ENCODE measurements around the gene FOLH1. TPM values are rescaled to one million over a fixed set of nuclear protein-coding genes. Genes with fewer than 3 reads are reported as not detected.
"Not testable (repeated sequence)": the region's sequence is repeated elsewhere in the genome, so short reads cannot be mapped to it uniquely, and the experiment has no call there.

Gene FOLH1
- total and polyA plus RNA-seq, 2 of the 13 experiments (the other 11 are each of a cell fraction or from before 2014, with no cell fraction given), result not detected

DNA sequence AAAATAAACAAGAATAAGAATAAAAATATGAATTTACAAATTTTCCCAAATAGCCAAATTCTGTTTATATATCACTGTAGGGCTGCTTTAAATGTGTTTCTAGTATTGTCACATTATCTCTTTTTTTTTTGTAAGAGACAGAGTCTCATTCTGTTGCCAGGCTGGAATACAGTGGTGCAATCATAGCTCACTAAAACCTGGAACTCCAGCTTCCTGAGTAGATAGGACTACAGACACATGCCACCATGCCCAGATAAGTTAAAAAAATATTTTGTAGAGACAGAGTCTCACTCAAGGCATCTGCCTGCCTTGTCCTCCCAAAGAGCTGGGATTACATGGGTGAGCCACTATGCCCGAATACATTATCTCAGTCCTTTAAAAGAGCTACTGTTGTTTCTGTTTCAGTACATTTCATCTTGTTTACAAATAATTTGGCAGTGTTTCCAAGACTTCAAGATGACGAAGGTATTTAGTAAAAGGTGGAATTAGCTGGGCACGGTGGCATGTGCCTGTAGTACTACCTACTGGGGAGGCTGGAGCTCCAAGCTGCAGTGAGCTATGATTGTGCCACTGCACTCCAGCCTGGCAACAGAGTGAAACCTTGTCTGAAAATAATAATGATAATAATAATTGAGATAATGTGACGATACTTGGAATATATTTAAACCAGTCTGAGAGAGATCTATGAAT, 6.0 kb downstream of the FOLH1 start:
- no peaks in the 10 kb centered on the region for H4K20me1 ChIP-seq (ENCODE audit: insufficient read depth, low read length)
- no peak overlapping the region for H2AFZ ChIP-seq (ENCODE audit: low read length)
- in situ Hi-C loops (cut with HindIII; ENCODE audit: extremely low pct_ligation_motif_present, low pct_unique_long_range_greater_than_20kb), result no loop called here
- H3K4me1 ChIP-seq (ENCODE audit: insufficient read depth, low read length), result no peaks in the 10 kb centered on the region
- no peaks in the 10 kb centered on the region for H3K79me2 ChIP-seq (ENCODE audit: insufficient read depth, low read length)
- no peak for FAIRE-seq
- no TSS peak for BruUV-seq (replicated peaks)
- no peak overlapping the region for H3K4me3 ChIP-seq (replicated peaks in 1 of 3; ENCODE audit: insufficient read depth in 1 of 3, low read depth in 2 of 3, low read length in 3 of 3)
- ChIA-PET CTCF (ENCODE audit: low intra/inter-chr PET ratio, low total read pairs) (no interaction called here), POLR2A (no interaction called here)
- no peaks in the 10 kb centered on the region for H3K36me3 ChIP-seq (replicated peaks in 1 of 2; ENCODE audit: control insufficient read depth in 1 of 2, insufficient read depth in 2 of 2, low read length in 2 of 2)
- H3K4me2 ChIP-seq (ENCODE audit: low read depth, low read length), result no peak overlapping the region
- TF ChIP-seq, protein P1, sequence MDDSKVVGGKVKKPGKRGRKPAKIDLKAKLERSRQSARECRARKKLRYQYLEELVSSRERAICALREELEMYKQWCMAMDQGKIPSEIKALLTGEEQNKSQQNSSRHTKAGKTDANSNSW (CRISPR knock-in tag; IDR thresholded peaks at IDR 0.05; ENCODE audit: borderline replicate concordance), result no peak
- TF ChIP-seq ZNF446 (CRISPR knock-in tag; IDR thresholded peaks at IDR 0.05) (no peak), ZFX (CRISPR knock-in tag; IDR thresholded peaks at IDR 0.05; ENCODE audit: low read depth) (no peak), TBX3 (IDR thresholded peaks at IDR 0.05; ENCODE audit: borderline replicate concordance) (no peak), ZNF766 (CRISPR knock-in tag; IDR thresholded peaks at IDR 0.05; ENCODE audit: borderline replicate concordance) (no peak), ARNT2 (CRISPR knock-in tag; IDR thresholded peaks at IDR 0.05; ENCODE audit: low read depth) (no peak), CHD4 (IDR thresholded peaks at IDR 0.05; ENCODE audit: borderline replicate concordance, low read length) (no peak), BRD4 (CRISPR knock-in tag; IDR thresholded peaks at IDR 0.05) (no peak), MBNL3 (CRISPR knock-in tag; conservative IDR thresholded peaks at IDR 0.05) (no peak), TAF15 (IDR thresholded peaks at IDR 0.05; ENCODE audit: low read depth, low read length, poor library complexity, severe bottlenecking) (no peak), ONECUT2 (CRISPR knock-in tag; IDR thresholded peaks at IDR 0.05) (no peak)
- TF ChIP-seq, protein P2, sequence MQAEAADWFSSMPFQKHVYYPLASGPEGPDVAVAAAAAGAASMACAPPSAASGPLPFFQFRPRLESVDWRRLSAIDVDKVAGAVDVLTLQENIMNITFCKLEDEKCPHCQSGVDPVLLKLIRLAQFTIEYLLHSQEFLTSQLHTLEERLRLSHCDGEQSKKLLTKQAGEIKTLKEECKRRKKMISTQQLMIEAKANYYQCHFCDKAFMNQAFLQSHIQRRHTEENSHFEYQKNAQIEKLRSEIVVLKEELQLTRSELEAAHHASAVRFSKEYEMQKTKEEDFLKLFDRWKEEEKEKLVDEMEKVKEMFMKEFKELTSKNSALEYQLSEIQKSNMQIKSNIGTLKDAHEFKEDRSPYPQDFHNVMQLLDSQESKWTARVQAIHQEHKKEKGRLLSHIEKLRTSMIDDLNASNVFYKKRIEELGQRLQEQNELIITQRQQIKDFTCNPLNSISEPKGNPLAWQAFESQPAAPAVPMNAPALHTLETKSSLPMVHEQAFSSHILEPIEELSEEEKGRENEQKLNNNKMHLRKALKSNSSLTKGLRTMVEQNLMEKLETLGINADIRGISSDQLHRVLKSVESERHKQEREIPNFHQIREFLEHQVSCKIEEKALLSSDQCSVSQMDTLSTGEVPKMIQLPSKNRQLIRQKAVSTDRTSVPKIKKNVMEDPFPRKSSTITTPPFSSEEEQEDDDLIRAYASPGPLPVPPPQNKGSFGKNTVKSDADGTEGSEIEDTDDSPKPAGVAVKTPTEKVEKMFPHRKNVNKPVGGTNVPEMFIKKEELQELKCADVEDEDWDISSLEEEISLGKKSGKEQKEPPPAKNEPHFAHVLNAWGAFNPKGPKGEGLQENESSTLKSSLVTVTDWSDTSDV (CRISPR knock-in tag; IDR thresholded peaks at IDR 0.05), result no peak
- TF ChIP-seq, protein P3, sequence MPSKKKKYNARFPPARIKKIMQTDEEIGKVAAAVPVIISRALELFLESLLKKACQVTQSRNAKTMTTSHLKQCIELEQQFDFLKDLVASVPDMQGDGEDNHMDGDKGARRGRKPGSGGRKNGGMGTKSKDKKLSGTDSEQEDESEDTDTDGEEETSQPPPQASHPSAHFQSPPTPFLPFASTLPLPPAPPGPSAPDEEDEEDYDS (CRISPR knock-in tag; IDR thresholded peaks at IDR 0.05), result no peak
- TF ChIP-seq, protein P4, sequence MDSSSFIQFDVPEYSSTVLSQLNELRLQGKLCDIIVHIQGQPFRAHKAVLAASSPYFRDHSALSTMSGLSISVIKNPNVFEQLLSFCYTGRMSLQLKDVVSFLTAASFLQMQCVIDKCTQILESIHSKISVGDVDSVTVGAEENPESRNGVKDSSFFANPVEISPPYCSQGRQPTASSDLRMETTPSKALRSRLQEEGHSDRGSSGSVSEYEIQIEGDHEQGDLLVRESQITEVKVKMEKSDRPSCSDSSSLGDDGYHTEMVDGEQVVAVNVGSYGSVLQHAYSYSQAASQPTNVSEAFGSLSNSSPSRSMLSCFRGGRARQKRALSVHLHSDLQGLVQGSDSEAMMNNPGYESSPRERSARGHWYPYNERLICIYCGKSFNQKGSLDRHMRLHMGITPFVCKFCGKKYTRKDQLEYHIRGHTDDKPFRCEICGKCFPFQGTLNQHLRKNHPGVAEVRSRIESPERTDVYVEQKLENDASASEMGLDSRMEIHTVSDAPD (CRISPR knock-in tag; IDR thresholded peaks at IDR 0.05), result no peak
- H3K9ac ChIP-seq (ENCODE audit: insufficient read depth, low read depth, low read length), result no peak overlapping the region
- no peak overlapping the region for H3K27ac ChIP-seq (ENCODE audit: extremely low read length, insufficient read depth, low read length)
- WGBS (ENCODE audit: low lambda C conversion rate), result 2% methylated on average over 4 of the region's 4 CpGs
- no peaks in the 10 kb centered on the region for H3K9me3 ChIP-seq (ENCODE audit: low read length)
- ATAC-seq, result no peak
- intact Hi-C loops (cut with micrococcal nuclease; ENCODE audit: unreplicated experiment), result no loop called here
- no peak for DNase-seq (ENCODE audit: low spot score)
- no peaks in the 10 kb centered on the region for H3K27me3 ChIP-seq (ENCODE audit: control insufficient read depth in 1 of 2, insufficient read depth in 2 of 2, low read length in 2 of 2)

DNA sequence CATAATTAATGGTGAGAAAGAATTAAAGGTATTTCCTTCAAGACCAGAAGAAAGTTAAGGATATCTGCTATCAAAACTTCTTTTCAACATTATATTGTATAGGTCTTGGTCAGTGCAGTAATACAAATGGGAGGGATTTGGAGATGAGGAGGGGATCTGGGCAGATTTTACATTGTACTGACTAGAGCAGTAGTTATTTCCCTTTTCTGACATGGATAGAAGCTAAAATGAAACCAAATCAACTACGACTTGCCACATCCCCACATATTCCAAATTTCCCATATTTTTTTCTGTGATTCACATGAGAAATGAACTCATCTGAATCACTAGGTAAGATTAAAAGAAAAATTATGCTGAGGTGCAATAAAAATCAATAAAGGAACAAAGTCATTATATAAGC, 11.6 kb downstream of the FOLH1 start:
- H4K20me1 ChIP-seq (ENCODE audit: insufficient read depth, low read length); H3K9ac ChIP-seq (ENCODE audit: insufficient read depth, low read depth, low read length); H3K36me3 ChIP-seq (replicated peaks in 1 of 2; ENCODE audit: control insufficient read depth in 1 of 2, insufficient read depth in 2 of 2, low read length in 2 of 2); H3K27ac ChIP-seq (ENCODE audit: extremely low read length, insufficient read depth, low read length); H3K4me2 ChIP-seq (ENCODE audit: low read depth, low read length); H2AFZ ChIP-seq (ENCODE audit: low read length); FAIRE-seq; H3K79me2 ChIP-seq (ENCODE audit: insufficient read depth, low read length); CTCF ChIA-PET (ENCODE audit: low intra/inter-chr PET ratio, low total read pairs); BruUV-seq (replicated peaks); intact Hi-C loops (cut with micrococcal nuclease; ENCODE audit: unreplicated experiment); POLR2A ChIA-PET; H3K4me3 ChIP-seq (replicated peaks in 1 of 3; ENCODE audit: insufficient read depth in 1 of 3, low read depth in 2 of 3, low read length in 3 of 3); H3K9me3 ChIP-seq (ENCODE audit: low read length); H3K27me3 ChIP-seq (ENCODE audit: control insufficient read depth in 1 of 2, insufficient read depth in 2 of 2, low read length in 2 of 2); DNase-seq (ENCODE audit: low spot score); ATAC-seq; in situ Hi-C loops (cut with HindIII; ENCODE audit: extremely low pct_ligation_motif_present, low pct_unique_long_range_greater_than_20kb); H3K4me1 ChIP-seq (ENCODE audit: insufficient read depth, low read length): not testable (repeated sequence)
- 14% methylated on average over 1 of the region's 1 CpG for WGBS (ENCODE audit: low lambda C conversion rate)
